K562 treated with DMSO at 1 percent for 4 hours (cell line): ENCODE data around the gene LIPH. TPM values are rescaled to one million over a fixed set of nuclear protein-coding genes. Genes with fewer than 3 reads are reported as not detected.

Source experiments
- total RNA-seq: library from RNA; unstranded; fragments of 300-600 nt; gene quantifications from 2 replicates; pipeline ENCODE4 v1.2.3, GENCODE V29; 2022; ENCODE audit not compliant: insufficient read depth

LIPH gene
- total RNA-seq = 0.96 and 2.5 TPM in 2 replicates

DNA sequence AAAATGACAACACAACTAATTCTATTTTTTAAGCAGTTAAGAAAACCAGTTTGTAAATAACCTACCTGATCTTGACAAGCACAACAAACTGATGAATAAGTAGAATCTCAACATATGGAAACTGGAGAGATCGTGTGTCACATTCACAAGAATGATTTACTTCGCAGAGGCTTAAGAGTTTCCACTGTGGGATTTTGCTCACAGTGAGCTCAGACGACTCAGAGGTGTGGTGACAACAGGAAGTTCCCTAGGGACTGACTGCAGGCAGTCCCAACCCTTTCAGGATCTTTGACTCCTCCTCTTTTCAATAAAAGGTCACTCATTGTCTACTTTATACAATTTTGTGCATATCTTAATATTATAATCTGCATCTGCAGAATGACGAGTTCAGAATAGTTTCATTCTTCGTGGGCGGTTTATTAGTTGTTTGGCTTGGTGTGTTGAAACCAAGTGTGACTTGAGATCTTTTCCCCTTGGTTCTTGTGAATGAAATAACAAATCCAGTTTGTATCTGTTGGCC, at the start of gene LIPH:
Gene LIPH, minus strand, starts transcription at position 231 of the 520 bp plus-strand sequence. Its CDS starts 117 bp downstream, at position 114.

GRCh38 chr3:185585859-185586685, 33.7 kb upstream of the LIPH start, which contains the start of gene SENP2:
SENP2 (plus strand) TSS chr3:185586295; CDS start chr3:185586414, 119 bp downstream.

GRCh38 chr3:185498503-185499396, 53.6 kb downstream of the LIPH start, which contains the start of gene TMEM41A:
TMEM41A (minus strand) TSS chr3:185499035; CDS start chr3:185498961, 74 bp downstream.

Other genes with a start within 250 kb of the LIPH start
- 0.19 and 0.27 TPM in 2 replicates for gene MAP3K13, start 189.5 kb downstream of the LIPH start, total RNA-seq
- gene TMEM41A, start 53.6 kb downstream of the LIPH start, total RNA-seq = 12.7 and 13.1 TPM in 2 replicates
- 21.5 and 33.3 TPM in 2 replicates for gene SENP2, start 33.7 kb upstream of the LIPH start, total RNA-seq